OCI-LY7 (cell line): ENCODE results near the gene HHLA2. TPM values are rescaled to one million over a fixed set of nuclear protein-coding genes. Genes with fewer than 3 reads are reported as not detected.

Source experiments
- BruUV-seq: library from RNA; stranded (reverse); fragments of 400-500 nt; replicated peaks from 2 replicates; lab custom pipeline; 2021; lab: Mats Ljungman, UMichigan
- CTCF ChIA-PET: fragments of 300-600 bp; sonication (Branson Sonifier 250); formaldehyde crosslinking; loops from one replicate; lab custom pipeline; 2022; ENCODE audit warnings: antibody characterized with exemption; ENCODE audit not compliant: unreplicated experiment; lab: Charles Lee
- POLR2A ChIA-PET: fragments of 300-600 bp; sonication (Branson Sonifier 250); formaldehyde crosslinking; loops from one replicate; lab custom pipeline; 2022; ENCODE audit warnings: antibody characterized with exemption; lab: Charles Lee
- DNase-seq: peaks from one replicate; pipeline ENCODE4 v3.0.0-alpha.2; 2015; ENCODE audit warnings: low spot score
- H2AFZ ChIP-seq: fragments of 200-600 bp; sonication (generic), shearing (Covaris generic); 2 replicates; pipeline ENCODE4 v1.6.1; 2014; ENCODE audit warnings: mild to moderate bottlenecking, antibody characterized with exemption, low read length, moderate library complexity
- H3K27ac ChIP-seq: fragments of 200-600 bp; sonication (generic); 2 replicates; pipeline ENCODE4 v1.5.1; 2014; ENCODE audit warnings: mixed run types, low read depth, mild to moderate bottlenecking, moderate library complexity, low read length, inconsistent platforms; ENCODE audit not compliant: poor library complexity, severe bottlenecking
- H3K36me3 ChIP-seq: fragments of 200-600 bp; sonication (generic); 2 replicates; pipeline ENCODE4 v1.6.1; 2014; ENCODE audit warnings: mild to moderate bottlenecking, antibody characterized with exemption, low read length, moderate library complexity, mixed read lengths; ENCODE audit not compliant: insufficient read depth
- H3K4me1 ChIP-seq: fragments of 200-600 bp; sonication (generic); 2 replicates; pipeline ENCODE4 v1.5.1; 2014; ENCODE audit warnings: mild to moderate bottlenecking, low read length; ENCODE audit not compliant: insufficient read depth, poor library complexity, severe bottlenecking
- H3K4me2 ChIP-seq: fragments of 200-600 bp; sonication (generic); 2 replicates; pipeline ENCODE4 v1.6.1; 2014; ENCODE audit warnings: mild to moderate bottlenecking, low read length
- H3K4me3 ChIP-seq: fragments of 200-600 bp; sonication (generic); 2 replicates; pipeline ENCODE4 v1.5.1; 2014; ENCODE audit warnings: mild to moderate bottlenecking, low read depth, low read length; ENCODE audit not compliant: poor library complexity, severe bottlenecking
- H3K79me2 ChIP-seq: fragments of 200-600 bp; sonication (generic); 2 replicates; pipeline ENCODE4 v1.6.1; 2016; ENCODE audit warnings: low read depth, mild to moderate bottlenecking, low read length, moderate library complexity, mixed read lengths; ENCODE audit not compliant: insufficient read depth
- H3K9me2 ChIP-seq: fragments of 200-600 bp; sonication (generic); 2 replicates; pipeline ENCODE4 v1.6.1; 2016; ENCODE audit warnings: mild to moderate bottlenecking, low read length, mixed read lengths; ENCODE audit not compliant: insufficient read depth
- H3K9me3 ChIP-seq: fragments of 200-600 bp; sonication (generic); 2 replicates; pipeline ENCODE4 v1.6.1; 2014; ENCODE audit warnings: mild to moderate bottlenecking, mixed run types, low read length, mixed read lengths
- H4K20me1 ChIP-seq: fragments of 200-600 bp; sonication (generic); 2 replicates; pipeline ENCODE4 v1.6.1; 2014; ENCODE audit warnings: mild to moderate bottlenecking, antibody characterized with exemption, low read length, moderate library complexity, mixed read lengths; ENCODE audit not compliant: insufficient read depth
- CTCF ChIP-seq: fragments of 200-600 bp; sonication (generic); conservative IDR thresholded peaks from 2 replicates; pipeline ENCODE4 v1.5.1; 2014; ENCODE audit warnings: mild to moderate bottlenecking, antibody characterized with exemption, low read length, moderate library complexity, mixed read lengths
- EZH2phosphoT487 ChIP-seq: fragments of 200-600 bp; sonication (generic); IDR thresholded peaks from 2 replicates; pipeline ENCODE4 v1.6.1; 2018; ENCODE audit warnings: low read depth, borderline replicate concordance, mild to moderate bottlenecking, mixed run types, antibody characterized with exemption, low read length, moderate library complexity, mixed read lengths
- intact Hi-C: fragments of 100-400 bp; cut with micrococcal nuclease; formaldehyde crosslinking; loops from one replicate; pipeline ENCODE4 v1.10.0; 2022; ENCODE audit not compliant: unreplicated experiment
- total RNA-seq, 2 experiments: library from RNA; depleted of rRNA in 1 of 2; stranded (reverse); fragments of >200 nt in 1 of 2; shearing (Covaris generic) in 1 of 2; gene quantifications; 2 replicates each; pipeline ENCODE4 v1.2.3, GENCODE V29; 2014 to 2022

Gene HHLA2
- total RNA-seq, 2 experiments from 2014 or later = not detected

GRCh38 chr3:108327168-108327567 lies 30.8 kb downstream of the HHLA2 start:
- Histone ChIP-seq H3K27ac (no peak overlapping the region), H2AFZ (no peak overlapping the region), H3K9me2 (no peaks in the 10 kb centered on the region), H3K36me3 (no peaks in the 10 kb centered on the region), H4K20me1 (no peaks in the 10 kb centered on the region), H3K4me3 (no peak overlapping the region), H3K4me2 (no peak overlapping the region), H3K4me1 (no peaks in the 10 kb centered on the region), H3K9me3 (no peaks in the 10 kb centered on the region), H3K79me2 (no peaks in the 10 kb centered on the region)
- ChIA-PET CTCF (no interaction called here), POLR2A (no interaction called here)
- TF ChIP-seq EZH2phosphoT487 (no peak), CTCF (no peak)
- no TSS peak for BruUV-seq
- intact Hi-C loops = no loop called here
- no peak for DNase-seq

- BruUV-seq = no TSS peak
- H3K4me3 ChIP-seq = no peak overlapping the region
- no peaks in the 10 kb centered on the region for H3K4me1 ChIP-seq
- no peaks in the 10 kb centered on the region for H3K36me3 ChIP-seq
- H4K20me1 ChIP-seq = no peaks in the 10 kb centered on the region
- H3K79me2 ChIP-seq = no peaks in the 10 kb centered on the region
- no peaks in the 10 kb centered on the region for H3K9me3 ChIP-seq
- POLR2A ChIA-PET = no interaction called here
- H2AFZ ChIP-seq = no peak overlapping the region
- DNase-seq = no peak
- H3K9me2 ChIP-seq = no peaks in the 10 kb centered on the region
- H3K4me2 ChIP-seq = no peak overlapping the region
- H3K27ac ChIP-seq = no peak overlapping the region
- no peak for TF ChIP-seq CTCF
- TF ChIP-seq EZH2phosphoT487 = no peak
- CTCF ChIA-PET = no interaction called here
- intact Hi-C loops = no loop called here
Observed at GRCh38 chr3:108328821-108329486, 32.6 kb downstream of the HHLA2 start.

GRCh38 chr3:108329508-108329907 lies 33.2 kb downstream of the HHLA2 start:
- Histone ChIP-seq H3K4me2 (no peak overlapping the region), H3K9me3 (no peaks in the 10 kb centered on the region), H3K36me3 (no peaks in the 10 kb centered on the region), H2AFZ (no peak overlapping the region), H3K9me2 (no peaks in the 10 kb centered on the region), H3K27ac (no peak overlapping the region), H3K4me1 (no peaks in the 10 kb centered on the region), H3K4me3 (no peak overlapping the region), H3K79me2 (no peaks in the 10 kb centered on the region), H4K20me1 (no peaks in the 10 kb centered on the region)
- TF ChIP-seq CTCF (no peak), EZH2phosphoT487 (no peak)
- no peak for DNase-seq
- intact Hi-C loops = no loop called here
- POLR2A ChIA-PET = no interaction called here
- no TSS peak for BruUV-seq
- CTCF ChIA-PET = no interaction called here
